Measurements from ENCODE around the gene SRBD1.

SRBD1 gene, protein sequence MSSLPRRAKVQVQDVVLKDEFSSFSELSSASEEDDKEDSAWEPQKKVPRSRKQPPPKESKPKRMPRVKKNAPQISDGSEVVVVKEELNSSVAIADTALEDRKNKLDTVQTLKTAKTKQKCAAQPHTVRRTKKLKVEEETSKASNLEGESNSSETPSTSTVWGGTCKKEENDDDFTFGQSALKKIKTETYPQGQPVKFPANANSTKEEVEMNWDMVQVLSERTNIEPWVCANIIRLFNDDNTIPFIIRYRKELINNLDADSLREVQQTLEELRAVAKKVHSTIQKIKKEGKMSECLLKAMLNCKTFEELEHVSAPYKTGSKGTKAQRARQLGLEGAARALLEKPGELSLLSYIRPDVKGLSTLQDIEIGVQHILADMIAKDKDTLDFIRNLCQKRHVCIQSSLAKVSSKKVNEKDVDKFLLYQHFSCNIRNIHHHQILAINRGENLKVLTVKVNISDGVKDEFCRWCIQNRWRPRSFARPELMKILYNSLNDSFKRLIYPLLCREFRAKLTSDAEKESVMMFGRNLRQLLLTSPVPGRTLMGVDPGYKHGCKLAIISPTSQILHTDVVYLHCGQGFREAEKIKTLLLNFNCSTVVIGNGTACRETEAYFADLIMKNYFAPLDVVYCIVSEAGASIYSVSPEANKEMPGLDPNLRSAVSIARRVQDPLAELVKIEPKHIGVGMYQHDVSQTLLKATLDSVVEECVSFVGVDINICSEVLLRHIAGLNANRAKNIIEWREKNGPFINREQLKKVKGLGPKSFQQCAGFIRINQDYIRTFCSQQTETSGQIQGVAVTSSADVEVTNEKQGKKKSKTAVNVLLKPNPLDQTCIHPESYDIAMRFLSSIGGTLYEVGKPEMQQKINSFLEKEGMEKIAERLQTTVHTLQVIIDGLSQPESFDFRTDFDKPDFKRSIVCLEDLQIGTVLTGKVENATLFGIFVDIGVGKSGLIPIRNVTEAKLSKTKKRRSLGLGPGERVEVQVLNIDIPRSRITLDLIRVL

GRCh38 chr2:45611020-45611859 lies at the start of gene SRBD1:
TSS of gene SRBD1 (minus strand) at chr2:45611267. CDS start at chr2:45605441, 5,826 bp downstream.
- DNase-seq, result peak; percentile 37

DNA sequence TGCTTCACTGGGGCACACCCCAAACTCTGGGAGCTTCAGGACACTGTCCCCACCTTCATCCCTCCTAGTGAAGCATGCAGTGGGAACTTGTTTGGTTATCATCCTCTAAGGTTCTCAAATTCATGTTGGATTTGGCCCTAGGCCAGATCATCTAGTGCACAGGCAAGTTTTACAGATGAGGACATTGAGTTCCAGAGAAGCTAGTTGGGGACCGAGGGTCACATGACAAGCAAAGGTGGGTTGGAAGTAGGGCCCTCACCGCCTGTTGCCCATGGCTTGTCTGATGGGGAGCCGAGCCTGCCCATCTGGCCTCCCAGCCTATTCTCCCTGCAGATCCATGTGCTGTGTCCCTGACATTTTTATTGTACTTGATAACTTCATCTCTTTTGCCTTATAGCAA lies 43.2 kb upstream of the SRBD1 start:
- no peak for DNase-seq

- no peak for DNase-seq
Measured at GRCh38 chr2:45653122-45653913, 42.3 kb upstream of the SRBD1 start.

DNA sequence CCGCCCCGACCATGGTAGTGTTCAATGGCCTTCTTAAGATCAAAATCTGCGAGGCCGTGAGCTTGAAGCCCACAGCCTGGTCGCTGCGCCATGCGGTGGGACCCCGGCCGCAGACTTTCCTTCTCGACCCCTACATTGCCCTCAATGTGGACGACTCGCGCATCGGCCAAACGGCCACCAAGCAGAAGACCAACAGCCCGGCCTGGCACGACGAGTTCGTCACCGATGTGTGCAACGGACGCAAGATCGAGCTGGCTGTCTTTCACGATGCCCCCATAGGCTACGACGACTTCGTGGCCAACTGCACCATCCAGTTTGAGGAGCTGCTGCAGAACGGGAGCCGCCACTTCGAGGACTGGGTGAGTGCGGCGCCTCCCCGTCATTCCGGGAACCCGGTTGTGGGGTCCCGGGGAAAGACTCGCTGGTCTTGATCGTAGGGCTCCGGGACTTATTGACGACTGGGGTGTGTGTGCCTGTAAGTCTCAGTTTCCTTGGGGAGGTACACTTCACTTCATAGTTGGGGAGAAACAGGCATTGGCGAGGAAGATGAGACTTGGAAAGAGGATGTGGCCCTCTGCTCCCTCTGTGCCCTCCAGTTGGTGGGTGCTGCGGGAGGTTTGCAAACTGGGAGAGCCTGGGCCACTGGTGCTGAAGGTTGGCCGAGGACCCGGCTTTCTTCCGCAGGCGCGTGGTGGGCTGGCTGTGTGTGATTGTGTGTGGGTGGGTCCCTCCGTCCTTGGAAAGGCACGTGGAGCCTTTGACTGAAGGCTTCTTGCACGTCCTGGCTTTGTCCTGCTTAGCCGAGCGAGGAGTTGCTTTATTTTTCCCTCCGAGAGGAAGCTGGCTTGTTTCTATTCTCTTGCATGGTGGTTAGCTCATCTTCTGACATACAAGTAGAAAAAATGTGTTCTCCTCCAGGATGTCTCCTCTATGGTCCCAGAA lies 41.3 kb upstream of the SRBD1 start:
- DNase-seq, result no peak

DNA sequence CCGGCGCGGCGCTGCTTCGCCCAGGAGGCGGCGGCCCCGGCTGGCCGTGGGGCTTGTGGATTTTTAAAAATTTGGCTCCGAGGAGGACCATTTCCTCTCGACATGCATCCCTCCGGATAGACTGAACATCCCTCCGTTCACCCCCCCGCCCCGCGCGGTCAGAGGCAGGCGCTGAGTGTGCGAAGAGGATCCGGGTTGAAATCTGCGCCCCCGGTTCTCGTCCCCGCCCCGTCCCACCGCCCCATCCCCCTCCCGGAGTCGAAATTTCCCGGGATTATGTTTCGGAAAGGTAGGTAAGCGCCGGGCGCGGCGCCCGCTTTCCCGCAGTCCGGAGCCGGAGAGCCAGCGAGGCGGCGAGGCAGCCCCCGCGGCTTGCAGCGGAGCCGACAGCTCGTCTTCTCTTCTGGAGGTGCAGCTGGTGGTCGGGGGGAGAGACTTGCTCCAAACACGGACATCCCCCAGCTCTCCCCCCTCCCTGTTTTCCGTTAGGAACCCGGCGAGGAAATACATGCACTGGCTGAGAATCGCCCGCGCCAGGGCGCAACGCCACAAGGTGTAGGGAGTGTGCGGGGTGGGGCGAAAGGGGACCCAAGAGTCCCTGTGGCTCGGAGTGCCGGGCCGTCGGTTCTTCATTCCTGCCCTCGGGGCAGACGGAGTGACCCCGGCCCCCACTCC lies 40.5 kb upstream of the SRBD1 start, which contains the start of gene PRKCE:
Gene PRKCE (plus strand): TSS at position 261 of the 675 bp plus-strand sequence.
- DNase-seq, result peak; percentile 51

DNA sequence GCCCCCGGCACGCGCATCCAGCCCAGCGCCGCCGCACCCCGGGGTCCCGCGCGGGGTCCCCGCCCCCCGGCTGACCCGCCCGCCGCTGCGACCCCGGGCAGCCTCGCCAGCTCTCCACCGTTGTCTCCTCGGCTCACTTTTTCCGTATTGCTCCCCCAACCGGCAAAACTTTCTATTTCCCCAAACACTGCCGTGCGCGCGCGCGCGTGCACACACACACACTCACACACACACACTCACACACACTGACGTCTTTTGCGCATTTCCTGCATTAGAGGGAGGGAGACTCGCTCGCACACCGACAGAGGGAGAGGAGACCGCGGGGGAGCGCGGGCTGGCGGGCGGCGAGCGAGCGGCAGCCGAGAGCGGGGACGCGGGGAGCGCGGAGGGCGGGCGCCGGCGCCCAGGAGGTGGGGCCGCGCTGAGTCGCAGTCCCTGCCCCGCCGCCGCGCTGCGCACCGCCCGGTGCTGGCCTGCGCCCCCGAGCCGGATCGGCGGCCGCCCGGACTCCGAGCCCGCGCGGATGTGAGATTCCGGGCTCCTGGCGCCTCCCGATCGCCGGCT lies 39.9 kb upstream of the SRBD1 start:
- peak; percentile 65 for DNase-seq

GRCh38 chr2:45649858-45650811 lies 39.1 kb upstream of the SRBD1 start:
- DNase-seq, result peak; percentile 54

GRCh38 chr2:45649462-45649857 lies 38.4 kb upstream of the SRBD1 start:
- DNase-seq, result no peak

DNA sequence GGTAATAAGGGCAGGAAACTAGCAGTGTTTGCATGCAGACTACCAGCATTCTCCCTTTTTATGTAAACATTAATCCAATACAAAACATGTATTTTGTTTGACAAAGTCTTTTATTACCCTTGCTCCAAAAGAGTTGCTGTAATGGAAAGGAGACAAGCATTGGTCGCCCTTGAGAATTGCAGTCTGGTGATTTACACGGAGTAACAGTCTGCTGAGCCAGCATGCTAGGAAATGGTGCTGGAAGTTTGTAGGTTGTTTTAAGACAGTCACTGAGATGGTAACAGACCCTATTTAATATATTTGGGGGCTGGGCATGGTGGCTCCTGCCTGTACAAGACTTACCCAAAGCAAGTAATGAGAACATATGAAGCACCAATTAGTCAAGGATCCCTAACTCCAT lies 37.6 kb upstream of the SRBD1 start:
- DNase-seq, result no peak

GRCh38 chr2:45647986-45648520 lies 37.0 kb upstream of the SRBD1 start:
- no peak for DNase-seq

DNA sequence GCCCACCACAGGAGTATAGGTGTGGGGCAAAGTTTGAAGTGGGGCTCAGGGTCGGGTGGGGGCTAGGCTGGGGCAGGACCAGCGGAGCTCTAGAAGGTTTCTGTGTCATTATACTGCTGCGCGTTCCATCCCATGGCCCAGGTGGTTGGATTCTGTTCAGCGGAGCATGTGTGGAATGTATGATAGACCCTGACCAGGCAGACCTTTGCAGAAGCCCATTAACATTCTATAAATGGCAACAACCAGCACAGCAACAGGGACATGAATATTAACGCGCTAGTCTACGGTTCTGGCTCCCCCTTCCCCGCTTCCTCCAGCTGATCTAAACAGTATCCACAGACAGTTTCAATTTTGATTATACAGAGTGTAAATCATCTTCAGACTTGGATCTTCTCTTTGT lies 36.3 kb upstream of the SRBD1 start:
- no peak for DNase-seq

- no peak for DNase-seq
Measured at GRCh38 chr2:45646289-45646688, 35.2 kb upstream of the SRBD1 start.

GRCh38 chr2:45643543-45644542 lies 32.8 kb upstream of the SRBD1 start:
- DNase-seq, result peak; percentile 92

DNA sequence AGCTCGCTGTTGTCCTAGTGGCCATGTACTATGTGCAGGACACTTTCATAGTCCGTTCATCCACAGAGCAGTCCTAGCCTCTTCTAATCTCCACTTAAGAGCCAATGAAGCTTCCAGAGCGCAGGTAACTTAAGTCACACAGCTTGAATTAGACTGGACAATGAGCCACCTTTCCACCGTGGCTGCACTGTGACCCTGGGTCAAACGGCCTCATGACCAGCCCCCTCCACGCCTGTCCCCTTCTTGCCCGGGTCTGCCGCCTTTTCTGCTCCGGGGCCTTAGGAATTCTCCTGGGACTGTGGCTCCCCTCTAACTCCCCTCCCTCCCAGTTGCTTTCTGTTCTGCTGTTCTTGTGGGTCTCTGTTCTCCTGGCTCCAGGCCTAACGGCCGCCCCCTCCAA lies 32.0 kb upstream of the SRBD1 start:
- DNase-seq, result no peak

DNA sequence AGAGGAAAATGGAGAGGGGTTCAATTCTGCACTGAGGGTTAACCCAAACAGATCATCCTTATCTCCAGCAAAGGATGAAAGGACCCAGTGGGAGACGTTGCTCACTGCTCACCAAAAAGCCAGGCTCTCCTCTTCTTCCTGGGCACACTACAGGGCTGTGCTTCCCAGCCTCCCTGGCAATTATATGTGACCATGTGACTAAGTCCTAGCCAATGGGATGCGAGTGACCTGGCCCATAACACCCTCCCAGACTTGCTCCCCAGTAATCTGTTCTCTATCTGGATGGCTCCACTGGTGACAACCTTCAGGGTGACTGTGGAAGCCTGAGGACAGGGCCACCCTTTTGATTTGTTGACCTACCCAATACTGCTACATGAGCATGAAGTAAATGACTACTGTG lies 29.5 kb upstream of the SRBD1 start:
- no peak for DNase-seq

DNA sequence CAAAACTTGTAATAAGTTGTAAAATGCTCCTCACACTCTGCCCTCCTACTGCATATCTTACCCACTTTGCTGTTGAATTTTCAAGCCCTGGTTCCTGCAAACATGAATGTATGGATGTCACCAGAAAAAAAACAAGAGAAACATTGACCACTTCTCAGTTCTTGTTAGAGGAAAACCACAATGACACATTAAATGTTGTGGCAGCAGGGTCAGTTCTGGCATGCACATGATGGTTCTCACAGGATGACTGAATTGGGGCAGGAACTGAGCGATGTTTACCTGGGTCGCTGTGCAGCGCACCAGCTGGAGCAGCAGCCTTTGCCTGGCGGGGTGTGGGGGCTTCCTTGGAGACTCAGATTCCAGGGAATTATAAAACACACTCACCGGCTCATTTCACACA lies 26.4 kb upstream of the SRBD1 start:
- DNase-seq, result no peak

- no peak for DNase-seq
Measured at GRCh38 chr2:45636008-45636407, 24.9 kb upstream of the SRBD1 start.

Data from 8988T (cell line).